HepG2 (cell line): ENCODE data around the gene TSC22D4. TPM values are rescaled to one million over a fixed set of nuclear protein-coding genes. Genes with fewer than 3 reads are reported as not detected.

Experiments
- CERS6 ChIP-seq: sonication (generic); formaldehyde crosslinking; IDR thresholded peaks from 2 replicates; pipeline ENCODE4 v1.5.0; 2020; ENCODE audit warnings: missing genetic modification reagents
- HNRNPK ChIP-seq: fragments of 200-400 bp; formaldehyde crosslinking; IDR thresholded peaks from 2 replicates; pipeline ENCODE4 v1.6.1; 2018; ENCODE audit warnings: low read length, low read depth, moderate library complexity, mild to moderate bottlenecking; ENCODE audit not compliant: poor library complexity, severe bottlenecking
- IKZF5 ChIP-seq: IDR thresholded peaks from 2 replicates; pipeline ENCODE4 v1.6.1; 2018; ENCODE audit warnings: missing genetic modification reagents, mild to moderate bottlenecking, missing compliant biosample characterization
- MAZ ChIP-seq, 2 experiments: sonication (generic) in 1 of 2; formaldehyde crosslinking in 1 of 2; IDR thresholded peaks; 2 replicates each; pipeline versions ENCODE4 v1.5.0 to v1.6.1; 2012 to 2020; ENCODE audit warnings: low read depth in 2 of 2, mild to moderate bottlenecking in 2 of 2, borderline replicate concordance in 1 of 2, improper control_type of control experiment in 1 of 2, low read length in 1 of 2, missing genetic modification reagents in 1 of 2, moderate library complexity in 1 of 2
- MEIS1 ChIP-seq: sonication (generic); formaldehyde crosslinking; IDR thresholded peaks from 2 replicates; pipeline ENCODE4 v1.9.0; 2021; ENCODE audit warnings: mild to moderate bottlenecking, missing genetic modification reagents, moderate library complexity, borderline replicate concordance
- RELA ChIP-seq: sonication (generic); formaldehyde crosslinking; IDR thresholded peaks from 2 replicates; pipeline ENCODE4 v1.4.0; 2020; ENCODE audit warnings: missing genetic modification reagents
- SMAD3 ChIP-seq: sonication (generic); formaldehyde crosslinking; IDR thresholded peaks from 2 replicates; pipeline ENCODE4 v1.4.0; 2020; ENCODE audit warnings: missing genetic modification reagents
- SOX6 ChIP-seq, 2 experiments: fragments of 450-650 bp in 1 of 2; sonication (generic) in 1 of 2; formaldehyde crosslinking in 1 of 2; IDR thresholded peaks; 2 replicates each; pipeline versions ENCODE4 v1.4.0 to v1.6.1; 2017 to 2020; ENCODE audit warnings: antibody characterized with exemption in 1 of 2, mild to moderate bottlenecking in 1 of 2, missing genetic modification reagents in 1 of 2
- SRSF9 ChIP-seq: fragments of 200-400 bp; formaldehyde crosslinking; IDR thresholded peaks from 2 replicates; pipeline ENCODE4 v1.6.1; 2018; ENCODE audit warnings: borderline replicate concordance, mild to moderate bottlenecking, low read depth, low read length; ENCODE audit not compliant: insufficient read depth, poor library complexity, severe bottlenecking
- ZBTB33 ChIP-seq: sonication (generic); formaldehyde crosslinking; IDR thresholded peaks from 2 replicates; pipeline ENCODE4 v1.4.0; 2020; ENCODE audit warnings: missing genetic modification reagents
- ZBTB7B ChIP-seq: sonication (generic); formaldehyde crosslinking; IDR thresholded peaks from 2 replicates; pipeline ENCODE4 v1.4.0; 2020; ENCODE audit warnings: missing genetic modification reagents
- ZMAT3 ChIP-seq: sonication (generic); formaldehyde crosslinking; conservative IDR thresholded peaks from 2 replicates; pipeline ENCODE4 v1.7.0; 2021; ENCODE audit warnings: missing genetic modification reagents
- ZNF101 ChIP-seq: sonication (generic); formaldehyde crosslinking; IDR thresholded peaks from 2 replicates; pipeline ENCODE4 v1.4.0; 2020; ENCODE audit warnings: mild to moderate bottlenecking, low read depth, missing genetic modification reagents, borderline replicate concordance
- ZNF329 ChIP-seq: sonication (generic); formaldehyde crosslinking; IDR thresholded peaks from 2 replicates; pipeline ENCODE4 v1.9.0; 2021; ENCODE audit warnings: low read depth, mild to moderate bottlenecking, missing genetic modification reagents
- ZNF383 ChIP-seq: sonication (generic); formaldehyde crosslinking; IDR thresholded peaks from 2 replicates; pipeline ENCODE4 v1.4.0; 2020; ENCODE audit warnings: missing genetic modification reagents, mild to moderate bottlenecking, borderline replicate concordance
- ZNF574 ChIP-seq: sonication (generic); formaldehyde crosslinking; IDR thresholded peaks from 2 replicates; pipeline ENCODE4 v1.4.0; 2020; ENCODE audit warnings: missing genetic modification reagents
- ZNF615 ChIP-seq: sonication (generic); formaldehyde crosslinking; IDR thresholded peaks from 2 replicates; pipeline ENCODE4 v1.5.0; 2020; ENCODE audit warnings: mild to moderate bottlenecking, missing genetic modification reagents, borderline replicate concordance
- ZNF619 ChIP-seq: sonication (generic); formaldehyde crosslinking; IDR thresholded peaks from 2 replicates; pipeline ENCODE4 v1.4.0; 2020; ENCODE audit warnings: mild to moderate bottlenecking, missing genetic modification reagents
- ZNF746 ChIP-seq: sonication (generic); formaldehyde crosslinking; IDR thresholded peaks from 2 replicates; pipeline ENCODE4 v1.8.0; 2022; ENCODE audit warnings: mild to moderate bottlenecking, missing genetic modification reagents
- ZNF816 ChIP-seq: sonication (generic); formaldehyde crosslinking; IDR thresholded peaks from 2 replicates; pipeline ENCODE4 v1.8.0; 2022; ENCODE audit warnings: missing genetic modification reagents, mild to moderate bottlenecking, borderline replicate concordance
- polyA plus RNA-seq, 8 experiments: library from polyadenylated mRNA; depleted of rRNA in 3 of 8; stranded (reverse) in 7 of 8; unstranded in 1 of 8; fragments of >200 nt; fragmentation: Illumina TruSeq in 4 of 8; extraction: Trizol in 4 of 8; gene quantifications; 2 replicates each; pipeline versions ENCODE4 v1.2.1 to v1.2.3, GENCODE V29; 2011 to 2016; ENCODE audit warnings: low read depth in 4 of 8, missing spikeins in 1 of 8, mixed read lengths in 1 of 8; ENCODE audit not compliant: insufficient read depth in 1 of 8
- total RNA-seq, 5 experiments: library from RNA; depleted of rRNA; stranded (reverse); fragments of >200 nt; fragmentation: Illumina TruSeq; extraction: Trizol; gene quantifications; 2 replicates each; pipeline ENCODE4 v1.2.3, GENCODE V29; 2016; ENCODE audit warnings: low read depth in 1 of 5

TSC22D4 gene
- total and polyA plus RNA-seq, 2 of the 13 experiments (the other 11 are each of a cell fraction or from before 2014, with no cell fraction given): 7.7 to 8.7 TPM

GRCh38 chr7:100469227-100470044 lies 9.6 kb downstream of the TSC22D4 start (continued):
- TF ChIP-seq IKZF5: peak; percentile 44; the same call in 1 of the 2 replicates
- no peak for TF ChIP-seq SOX6 (IDR thresholded peaks at IDR 0.05)
- peak; percentile 34; the same call in 1 of the 2 replicates for TF ChIP-seq SOX6 (CRISPR knock-in tag; IDR thresholded peaks at IDR 0.05)
- no peak for TF ChIP-seq ZNF619
- TF ChIP-seq ZNF101 (CRISPR knock-in tag): no peak
- peak; percentile 40; the same call in 1 of the 2 replicates for TF ChIP-seq ZNF574
- peak; percentile 87 for TF ChIP-seq ZBTB33 (CRISPR knock-in tag)
- no peak for TF ChIP-seq MAZ (IDR thresholded peaks at IDR 0.05; ENCODE audit: borderline replicate concordance, low read depth, low read length)
- TF ChIP-seq MAZ (CRISPR knock-in tag; IDR thresholded peaks at IDR 0.05; ENCODE audit: low read depth): peak; percentile 55; the same call in 1 of the 2 replicates
- TF ChIP-seq HNRNPK: peak; percentile 64
- TF ChIP-seq ZNF746 (CRISPR knock-in tag): no peak
- TF ChIP-seq ZNF383 (CRISPR knock-in tag): no peak
- no peak for TF ChIP-seq ZMAT3 (CRISPR knock-in tag)
- TF ChIP-seq ZNF615 (CRISPR knock-in tag): no peak
- no peak for TF ChIP-seq ZNF816 (CRISPR knock-in tag)
- peak; percentile 67; the same call in 1 of the 2 replicates for TF ChIP-seq SMAD3 (CRISPR knock-in tag)
- peak; percentile 73; the same call in 1 of the 2 replicates for TF ChIP-seq MEIS1 (CRISPR knock-in tag)
- TF ChIP-seq RELA (CRISPR knock-in tag): 0 out of 2 replicates have a peak, but pooled peaks have one; percentile 15
- no peak for TF ChIP-seq ZNF329 (CRISPR knock-in tag)
- no peak for TF ChIP-seq CERS6 (CRISPR knock-in tag)
- TF ChIP-seq ZBTB7B (CRISPR knock-in tag): peak; percentile 53; the same call in 1 of the 2 replicates
- no peak for TF ChIP-seq SRSF9
